Glomerular visceral epithelial cell (primary cell): ENCODE measurements around the gene CDK11B.
"Not testable (repeated sequence)": the region's sequence is repeated elsewhere in the genome, so short reads cannot be mapped to it uniquely, and the experiment has no call there.

Source experiments
- DNase-seq: peaks from one replicate; pipeline ENCODE4 v3.0.0-alpha.2; 2016; ENCODE audit errors: extremely low spot score

Gene CDK11B

DNA sequence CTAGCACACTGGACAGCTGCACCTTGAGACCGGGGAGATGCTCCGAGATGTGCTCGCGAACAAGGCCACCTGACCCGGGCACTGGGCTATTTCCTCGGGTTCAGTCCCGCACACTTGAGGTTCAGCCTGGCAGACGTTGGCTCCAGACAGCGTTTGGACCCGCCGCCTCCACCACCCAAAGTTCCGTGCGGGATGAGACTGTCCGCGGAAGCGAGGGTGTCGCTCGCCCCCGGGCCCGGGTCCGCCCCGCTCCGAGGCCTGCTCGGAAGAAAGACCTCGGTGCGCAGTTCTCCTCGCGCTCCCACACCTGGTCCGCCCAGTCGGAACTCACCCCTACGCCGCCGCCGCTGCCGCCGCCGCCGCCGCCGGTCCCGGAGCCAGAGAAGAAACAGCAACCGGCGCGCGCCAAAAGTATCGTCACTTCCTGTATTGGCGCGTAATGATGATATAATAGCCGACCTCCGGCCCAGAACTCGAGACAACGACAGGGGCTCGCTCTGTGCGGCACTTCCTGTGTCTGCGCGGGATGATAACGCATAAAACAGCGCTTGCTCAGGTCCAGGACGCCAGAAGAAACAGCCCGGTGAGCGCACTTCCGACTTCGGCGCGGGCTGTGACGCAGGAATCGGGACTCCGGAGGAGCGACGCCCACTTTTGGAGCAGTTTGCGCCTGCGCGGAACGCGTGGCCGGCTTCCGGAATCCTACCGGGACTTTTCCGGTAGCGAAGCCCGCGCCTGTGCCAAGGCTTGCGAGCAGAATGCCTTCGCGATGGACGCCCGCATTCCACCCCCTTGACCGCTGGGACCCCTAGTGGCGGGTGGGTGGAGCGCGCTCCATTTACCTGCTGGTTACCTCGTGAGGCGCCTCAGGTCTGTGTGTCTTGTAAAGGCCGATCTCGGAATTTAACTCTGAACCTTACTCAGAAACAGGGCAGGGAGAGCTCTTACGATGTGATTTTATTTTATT lies at the start of gene CDK11B:
Gene CDK11B, minus strand, starts transcription at position 422 of the 967 bp plus-strand sequence. CDS start 1,519 bp downstream, outside the sequence.
- DNase-seq: peak; percentile 93

DNA sequence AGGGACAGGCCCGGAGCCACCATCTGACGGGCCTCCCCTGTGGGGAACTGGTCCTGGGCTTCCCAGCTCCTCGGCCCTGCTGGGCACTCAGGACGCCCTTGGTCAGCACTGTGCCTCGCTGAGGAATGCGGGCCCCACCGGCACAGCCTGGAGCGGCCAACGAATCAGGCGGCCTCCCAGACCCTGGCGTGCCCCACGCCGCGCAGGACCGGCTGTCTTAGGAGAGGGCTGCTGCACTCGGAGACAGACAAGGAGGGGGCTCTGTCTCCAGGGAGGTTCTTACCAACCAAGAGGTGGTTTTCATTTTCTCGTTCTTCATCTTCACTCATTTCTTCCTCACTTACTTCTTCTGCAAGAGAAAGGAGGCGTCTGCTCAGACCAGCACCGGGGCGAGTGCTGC lies 49.1 kb upstream of the CDK11B start:
- DNase-seq: not testable (repeated sequence)

DNA sequence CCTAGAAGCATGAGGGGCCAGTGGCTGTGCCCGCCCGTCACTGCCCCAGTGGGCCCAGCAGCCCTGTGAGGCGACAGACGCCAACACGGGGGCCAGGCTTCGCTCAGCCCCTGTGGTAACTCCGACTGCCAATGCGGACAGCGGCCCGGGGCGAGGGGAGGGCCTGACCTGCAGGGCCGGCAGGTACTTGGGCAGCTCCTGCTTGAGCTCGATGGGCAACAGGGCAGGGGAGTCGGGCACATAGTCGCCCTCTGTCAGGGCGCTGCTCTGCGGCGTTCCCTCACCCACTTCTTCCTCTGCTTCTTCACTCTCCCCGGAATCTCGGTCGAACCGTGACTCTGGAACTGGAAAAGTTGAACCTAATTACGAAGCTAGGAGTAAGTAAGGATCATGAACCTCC lies 48.4 kb upstream of the CDK11B start:
- DNase-seq: not testable (repeated sequence)

DNA sequence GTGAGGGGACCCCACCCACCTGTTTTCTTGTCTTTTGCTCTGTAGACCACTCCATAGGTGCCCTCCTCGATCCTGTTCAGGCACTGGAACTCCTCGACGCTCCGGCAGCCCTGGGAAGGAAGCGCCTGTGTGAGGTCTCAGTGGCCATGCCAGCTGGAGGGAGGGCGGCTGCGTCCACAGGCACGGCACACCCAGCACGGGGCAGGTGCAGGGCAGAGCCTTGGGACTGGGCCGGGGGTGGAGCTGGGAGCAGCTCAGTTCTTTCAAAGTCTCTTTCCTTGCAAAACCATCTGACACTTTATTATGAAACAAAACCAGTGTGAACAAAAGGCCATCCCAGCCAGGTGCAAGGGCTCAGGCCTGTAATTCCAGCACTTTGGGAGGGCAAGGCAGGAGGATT lies 46.8 kb upstream of the CDK11B start:
- DNase-seq: not testable (repeated sequence)

DNA sequence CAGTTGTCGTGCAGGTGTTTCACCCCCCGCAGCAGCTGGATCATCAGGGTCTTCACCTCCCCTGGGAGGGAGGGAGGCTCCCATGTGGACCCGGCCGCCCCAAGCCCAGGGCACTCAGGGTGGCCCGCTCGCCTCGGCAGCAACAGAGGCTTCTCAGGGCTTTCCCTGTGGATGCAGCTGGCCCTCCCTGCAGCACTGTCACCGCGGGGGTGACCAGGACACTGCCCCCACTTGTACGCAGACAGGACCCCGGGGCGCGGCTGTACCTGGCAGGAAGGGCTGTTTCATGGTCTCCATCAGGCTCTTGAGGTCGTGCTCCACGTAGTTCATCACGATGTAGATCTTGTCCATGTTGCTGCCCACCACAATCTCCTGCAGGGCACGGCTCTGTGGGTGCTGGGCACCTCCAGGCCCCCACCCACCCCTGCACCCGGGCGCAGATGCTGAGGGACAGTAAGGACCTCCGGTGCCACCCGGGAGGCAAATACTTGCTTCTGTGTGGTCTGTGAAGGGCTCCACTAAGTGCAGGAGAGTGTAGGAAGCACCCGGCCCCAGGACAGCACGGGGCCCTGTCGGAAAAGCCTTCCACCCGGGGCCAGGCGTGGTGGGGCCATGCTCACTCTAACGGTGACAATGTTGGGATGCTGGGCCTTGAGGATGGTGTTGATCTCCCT lies 45.6 kb upstream of the CDK11B start:
- DNase-seq: not testable (repeated sequence)

DNA sequence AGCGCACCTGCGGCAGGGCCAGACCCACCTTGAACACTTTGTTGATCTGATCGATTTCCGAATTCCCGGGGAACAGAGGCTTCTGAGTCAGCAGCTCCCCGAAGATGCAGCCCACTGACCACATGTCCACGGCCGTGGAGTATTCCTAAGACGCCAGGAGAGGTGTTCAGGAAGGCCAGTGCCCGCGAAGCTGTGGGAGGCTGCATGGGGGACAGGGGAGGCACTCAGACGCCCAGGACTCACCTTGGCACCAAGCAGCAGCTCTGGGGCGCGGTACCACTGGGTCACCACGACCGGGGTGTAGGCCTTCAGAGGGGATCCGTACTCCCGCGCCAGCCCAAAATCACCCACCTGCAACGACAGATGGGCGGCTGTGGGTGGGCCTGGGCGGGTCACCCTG lies 45.0 kb upstream of the CDK11B start:
- no peak for DNase-seq

DNA sequence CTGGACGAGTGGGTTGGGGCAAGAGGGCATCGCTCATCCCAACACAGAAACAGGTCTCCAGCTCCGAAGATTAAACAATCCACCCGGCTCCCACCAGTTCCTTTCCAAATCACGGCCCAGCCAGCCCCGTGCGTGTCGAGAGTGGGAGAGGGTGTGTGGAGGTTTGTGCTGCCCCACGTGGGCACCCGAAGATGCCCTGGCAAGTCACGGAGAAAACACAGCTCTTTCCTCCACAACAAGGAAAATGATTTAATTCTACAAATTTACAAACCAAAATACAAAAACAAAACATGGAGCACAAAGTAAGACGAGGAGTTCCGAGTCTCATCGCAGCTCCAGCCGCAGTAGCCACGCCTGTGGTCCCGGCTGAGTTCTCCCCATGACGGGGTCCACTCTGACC lies 43.7 kb upstream of the CDK11B start:
- DNase-seq: not testable (repeated sequence)

DNA sequence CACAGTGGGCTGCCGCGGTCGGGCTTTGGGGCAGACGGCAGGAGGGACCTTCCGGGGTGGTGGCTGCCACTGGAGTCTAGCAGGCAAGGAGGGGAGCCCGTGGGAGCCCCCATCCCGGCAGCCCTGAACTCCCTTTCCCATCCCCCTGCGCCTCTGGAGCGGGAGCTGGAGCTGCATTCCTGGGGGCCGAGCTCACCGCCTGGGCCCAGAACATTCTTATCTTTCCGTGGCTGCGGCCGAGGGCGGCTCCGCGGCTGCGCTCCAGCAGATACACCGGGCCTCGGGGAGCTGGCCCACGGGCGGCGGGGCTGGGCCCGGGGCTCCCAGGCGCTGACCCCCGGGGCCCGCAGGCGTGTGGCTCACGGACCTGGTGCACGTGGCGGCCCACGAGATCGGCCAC lies 41.8 kb upstream of the CDK11B start:
- DNase-seq: not testable (repeated sequence)

DNA sequence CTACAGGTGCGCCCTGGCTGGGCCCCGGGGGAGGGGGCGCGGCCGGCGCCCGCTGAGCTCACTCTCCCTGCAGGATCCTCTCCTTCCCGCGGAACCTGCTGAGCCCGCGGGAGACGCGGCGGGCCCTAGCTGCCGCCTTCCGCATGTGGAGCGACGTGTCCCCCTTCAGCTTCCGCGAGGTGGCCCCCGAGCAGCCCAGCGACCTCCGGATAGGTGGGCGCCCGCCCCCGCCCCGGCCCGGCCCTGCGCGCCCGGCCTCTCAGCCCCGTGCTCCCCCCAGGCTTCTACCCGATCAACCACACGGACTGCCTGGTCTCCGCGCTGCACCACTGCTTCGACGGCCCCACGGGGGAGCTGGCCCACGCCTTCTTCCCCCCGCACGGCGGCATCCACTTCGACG lies 41.3 kb upstream of the CDK11B start:
- not testable (repeated sequence) for DNase-seq

DNA sequence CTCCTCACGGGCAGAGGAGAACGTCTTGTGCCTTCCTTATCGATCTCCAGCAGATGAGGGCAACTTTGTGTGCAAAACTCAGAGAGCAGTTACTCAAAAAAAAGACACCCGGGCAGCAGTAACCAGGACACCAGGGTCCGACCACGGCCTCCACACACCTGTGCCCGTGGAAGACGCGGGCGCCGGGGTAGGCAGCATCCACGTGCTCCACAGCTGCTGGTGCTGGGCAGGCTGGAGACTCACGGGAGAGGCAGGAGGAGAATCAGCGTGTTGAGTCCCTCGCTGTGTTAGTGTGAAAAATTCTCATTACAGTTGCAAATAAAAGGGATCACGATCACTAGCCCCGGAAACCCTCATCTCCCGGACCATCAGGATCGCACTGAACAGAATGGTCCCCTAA lies 40.3 kb upstream of the CDK11B start:
- not testable (repeated sequence) for DNase-seq

DNA sequence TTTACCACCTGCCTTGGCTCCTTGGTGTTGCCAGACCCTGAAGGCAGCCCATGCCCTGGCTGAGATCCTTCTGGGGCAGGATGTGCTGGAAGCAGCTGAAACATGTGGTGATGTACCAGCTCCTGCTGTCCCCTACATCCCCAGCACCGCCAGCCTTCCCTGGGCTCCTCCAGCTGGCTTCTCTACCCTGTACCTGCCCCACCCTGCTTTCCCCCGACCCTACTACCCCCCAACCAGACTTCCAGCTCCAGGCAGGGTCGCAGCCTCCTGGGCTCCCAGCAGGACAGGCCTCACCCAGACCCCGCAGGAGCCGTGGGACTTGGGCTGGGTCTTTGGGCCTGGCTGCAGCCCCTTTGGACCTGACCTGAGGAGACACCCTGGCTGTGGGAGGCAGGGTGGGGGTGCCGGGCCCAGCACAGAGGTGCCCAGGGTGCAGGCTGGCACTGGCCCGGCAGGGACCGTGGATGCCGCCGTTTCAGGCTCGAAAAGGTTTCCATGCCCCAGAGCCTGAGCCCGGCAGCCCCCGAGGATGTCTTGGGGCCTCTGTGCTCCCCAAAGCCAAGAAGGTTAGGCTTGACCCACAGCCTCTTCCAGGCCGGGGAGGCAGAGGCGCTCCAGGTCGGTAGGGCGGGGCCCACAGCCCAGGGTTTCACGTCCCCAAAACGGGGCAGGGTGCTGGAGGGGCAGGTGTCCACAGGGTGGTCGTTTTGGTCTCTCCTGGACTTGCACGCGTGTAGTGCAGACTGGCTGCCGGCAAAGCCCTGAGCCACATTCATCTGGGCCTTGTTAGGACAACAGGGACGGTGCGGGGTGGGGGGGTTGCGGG lies 38.8 kb upstream of the CDK11B start:
- not testable (repeated sequence) for DNase-seq

DNA sequence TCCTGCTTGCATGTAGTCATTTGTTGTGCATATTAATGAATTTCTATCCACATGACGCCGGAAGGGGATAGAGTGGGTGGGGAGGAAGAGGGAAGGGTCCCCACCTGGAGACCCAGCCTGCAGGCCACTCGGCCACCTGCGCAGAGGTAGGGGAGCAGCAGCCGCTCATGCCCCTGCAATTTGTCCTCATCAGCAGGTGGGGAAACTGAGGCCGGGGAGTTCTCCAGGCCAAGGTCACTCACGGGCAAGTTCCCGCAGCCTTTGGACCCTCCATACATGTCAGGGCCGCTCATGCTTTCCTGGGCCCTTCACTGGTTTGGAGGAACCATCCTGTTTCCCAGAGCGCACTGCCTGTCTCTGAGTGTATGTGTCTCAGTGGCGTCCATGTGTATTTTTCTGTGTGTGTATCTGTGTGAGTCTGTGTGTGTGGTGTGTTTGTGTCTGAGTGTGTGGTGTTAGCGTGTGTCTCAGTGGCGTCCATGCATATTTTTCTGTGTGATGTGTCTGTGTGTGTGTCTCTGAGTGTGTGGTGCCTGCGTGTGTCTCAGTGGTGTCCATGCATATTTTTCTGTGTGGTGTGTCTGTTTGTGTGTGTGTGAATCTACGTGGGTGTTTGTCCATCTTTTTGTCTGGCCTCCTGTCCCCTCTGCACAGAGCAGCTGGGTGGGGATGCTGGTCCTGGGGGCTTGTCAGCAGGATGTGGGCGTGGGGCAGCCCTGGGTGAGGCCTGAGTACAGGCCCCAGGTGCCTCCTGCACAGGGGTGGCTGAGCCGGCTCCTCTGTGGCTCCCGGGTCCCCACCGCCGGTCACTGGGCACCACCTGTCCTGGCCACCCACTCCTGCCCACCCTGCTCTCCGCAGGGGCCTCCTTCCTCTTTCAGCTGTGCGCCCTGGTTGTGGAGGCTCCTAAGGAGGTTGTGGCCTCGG lies 37.9 kb upstream of the CDK11B start:
- not testable (repeated sequence) for DNase-seq

DNA sequence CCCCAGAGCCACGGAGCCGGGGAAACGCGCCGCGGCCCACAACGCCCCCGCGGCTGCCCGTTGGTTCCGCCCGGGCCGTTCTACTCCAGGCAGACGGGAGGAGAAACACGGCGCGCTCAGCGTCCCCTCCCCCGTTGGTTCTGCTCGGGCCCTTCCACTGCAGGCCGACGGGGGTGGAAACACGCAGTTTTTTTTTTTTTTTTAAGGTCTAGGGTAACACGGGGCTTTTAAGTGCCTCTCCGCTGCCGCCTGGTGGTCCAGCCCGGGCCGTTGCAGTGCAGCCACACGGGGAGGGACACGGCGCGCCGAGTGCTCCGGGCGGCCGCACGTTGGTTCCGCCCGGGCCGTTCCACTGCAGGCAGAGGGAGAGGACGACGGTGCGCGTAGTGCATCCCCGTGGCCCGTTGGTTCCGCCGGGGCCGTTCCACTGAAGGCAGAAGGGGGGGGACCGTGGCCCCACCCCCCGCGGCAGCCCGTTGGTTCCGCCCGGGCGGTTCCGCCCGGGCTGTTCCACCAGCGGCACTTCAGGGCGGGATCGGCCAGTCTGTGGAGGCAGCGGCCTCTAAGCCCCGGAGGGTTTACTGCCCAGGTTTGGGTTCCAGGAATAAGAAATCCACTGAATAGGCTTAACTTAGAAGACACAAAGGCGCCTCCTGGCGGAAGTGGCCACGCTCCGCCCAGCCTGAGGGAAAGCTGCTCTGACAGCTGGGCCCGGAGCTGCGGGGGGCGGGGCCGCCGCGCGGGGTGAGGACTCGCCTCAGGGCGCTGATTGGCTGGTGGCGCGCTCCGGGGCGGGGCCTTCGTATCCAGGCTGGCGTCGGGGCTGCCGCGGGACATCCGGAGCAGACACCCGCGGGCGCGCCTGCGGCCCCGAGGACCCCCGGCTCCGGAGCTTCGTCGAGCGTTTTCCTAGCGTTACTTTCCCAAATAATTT lies 34.2 kb upstream of the CDK11B start, which contains the start of gene SLC35E2B:
Gene SLC35E2B, minus strand, starts transcription at position 82 of the 934 bp plus-strand sequence. CDS start 16,096 bp downstream, outside the sequence.
- DNase-seq: peak; percentile 86

DNA sequence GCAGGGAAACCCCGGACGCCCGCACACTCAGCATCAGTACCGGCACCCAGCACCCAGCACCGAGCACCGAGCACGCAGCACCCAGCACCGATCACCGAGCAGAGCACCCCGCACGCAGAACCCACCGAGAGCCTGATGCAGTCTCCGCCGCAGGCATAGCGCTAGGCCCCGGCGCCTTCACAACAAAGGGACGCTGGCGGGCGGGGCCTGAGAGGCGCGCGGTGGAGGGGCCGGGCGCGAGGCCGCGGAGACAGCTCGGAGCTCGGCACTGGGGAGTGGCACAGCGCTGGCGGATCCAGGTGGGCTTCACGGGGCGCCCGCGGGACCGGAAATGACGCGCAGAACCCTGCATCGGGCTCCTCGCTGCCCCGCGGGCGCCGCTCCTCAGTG lies 33.5 kb upstream of the CDK11B start:
- DNase-seq: peak; percentile 43

DNA sequence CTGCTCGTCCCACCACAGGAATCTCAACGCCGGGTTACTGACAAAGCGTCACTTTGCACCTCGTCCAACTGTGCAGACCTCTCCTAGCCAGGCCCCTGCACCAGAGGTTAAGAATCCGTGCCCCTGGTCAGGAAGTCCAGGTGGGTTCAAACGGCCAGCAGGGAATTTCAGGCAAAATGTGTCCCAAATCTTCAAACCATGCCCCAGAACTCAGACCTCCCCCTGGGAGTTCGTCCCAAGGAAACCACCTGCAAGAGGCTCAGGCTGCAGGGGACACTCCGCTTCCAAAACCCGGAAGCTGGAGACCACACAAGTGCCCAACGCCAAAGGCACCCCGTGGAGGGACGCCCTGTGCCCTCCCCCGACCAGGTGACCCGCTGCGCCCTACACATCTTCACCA lies 32.6 kb upstream of the CDK11B start:
- DNase-seq: not testable (repeated sequence)

DNA sequence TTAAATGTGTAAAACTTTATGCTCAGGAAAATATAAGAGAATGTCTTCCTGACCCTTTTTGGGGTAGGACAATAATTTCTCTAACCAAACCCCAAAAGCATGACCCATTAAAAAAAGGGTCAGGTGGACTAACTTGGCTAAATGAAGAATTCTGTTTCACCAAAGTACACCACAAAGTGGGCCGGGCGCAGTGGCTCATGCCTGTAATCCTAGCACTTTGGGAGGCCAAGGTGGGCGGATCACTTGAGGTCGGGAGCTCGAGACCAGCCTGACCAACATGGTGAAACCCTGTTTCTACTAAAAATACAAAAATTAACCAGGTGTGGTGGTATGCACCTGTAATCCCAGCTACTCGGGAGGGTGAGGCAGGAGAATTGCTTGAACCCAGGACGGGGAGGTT lies 30.7 kb upstream of the CDK11B start:
- DNase-seq: not testable (repeated sequence)

DNA sequence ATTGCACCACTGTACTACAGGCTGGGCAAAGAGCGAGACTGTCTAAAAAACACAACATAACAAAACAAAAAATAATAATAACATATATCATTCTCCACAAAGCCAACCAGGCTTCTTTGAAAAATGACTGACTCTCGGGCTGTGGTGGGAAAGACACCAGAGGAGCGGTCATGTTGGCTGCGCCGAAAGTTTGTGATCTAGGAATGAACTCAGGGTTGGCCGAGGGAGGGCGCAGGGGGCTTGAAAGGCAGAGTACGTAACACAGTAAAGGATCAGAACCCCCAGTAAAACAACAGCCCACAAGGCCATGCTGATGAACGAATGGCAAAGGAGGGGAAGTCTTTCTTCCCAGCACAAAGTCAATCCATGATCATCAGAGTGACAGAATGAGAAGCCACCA lies 29.0 kb upstream of the CDK11B start:
- DNase-seq: no peak

DNA sequence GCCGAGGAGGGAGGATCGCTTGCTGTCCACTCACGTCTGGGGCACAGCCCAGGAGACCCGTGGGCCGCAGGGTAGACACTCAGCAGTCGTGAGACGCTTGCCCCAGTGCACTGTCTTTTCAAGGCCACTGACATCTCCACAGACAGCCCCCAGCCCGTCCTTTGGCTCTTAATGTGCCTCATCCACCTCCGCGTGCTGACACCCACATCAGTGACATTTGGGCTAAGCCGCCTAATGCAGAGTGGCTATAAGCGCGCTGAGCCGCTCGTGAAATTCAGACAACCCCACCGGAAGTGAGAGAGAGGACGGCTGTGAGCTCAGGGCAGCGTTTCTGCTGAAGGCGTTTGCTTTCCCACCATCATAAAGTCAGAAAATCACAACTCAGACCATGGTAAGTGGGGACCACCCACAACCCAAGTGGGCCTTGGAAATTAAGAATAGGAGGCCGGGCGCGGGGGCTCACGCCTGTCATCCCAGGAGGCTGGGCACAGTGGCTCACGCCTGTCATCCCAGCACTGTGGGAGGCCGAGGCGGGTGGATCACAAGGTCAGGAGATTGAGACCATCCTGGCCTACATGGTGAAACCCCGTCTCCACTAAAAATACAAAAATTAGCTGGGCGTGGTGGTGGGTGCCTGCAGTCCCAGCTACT lies 25.4 kb upstream of the CDK11B start:
- no peak for DNase-seq
